GM19395 (cell line): Measurements from ENCODE around the gene CATSPER3.

Experiments
- ATAC-seq: cut with Tn5 transposase; IDR thresholded peaks from one replicate; pipeline ENCODE4 v1.9.1; 2021; ENCODE audit warnings: mild to moderate bottlenecking, moderate library complexity; ENCODE audit not compliant: unreplicated experiment

CATSPER3 gene

DNA sequence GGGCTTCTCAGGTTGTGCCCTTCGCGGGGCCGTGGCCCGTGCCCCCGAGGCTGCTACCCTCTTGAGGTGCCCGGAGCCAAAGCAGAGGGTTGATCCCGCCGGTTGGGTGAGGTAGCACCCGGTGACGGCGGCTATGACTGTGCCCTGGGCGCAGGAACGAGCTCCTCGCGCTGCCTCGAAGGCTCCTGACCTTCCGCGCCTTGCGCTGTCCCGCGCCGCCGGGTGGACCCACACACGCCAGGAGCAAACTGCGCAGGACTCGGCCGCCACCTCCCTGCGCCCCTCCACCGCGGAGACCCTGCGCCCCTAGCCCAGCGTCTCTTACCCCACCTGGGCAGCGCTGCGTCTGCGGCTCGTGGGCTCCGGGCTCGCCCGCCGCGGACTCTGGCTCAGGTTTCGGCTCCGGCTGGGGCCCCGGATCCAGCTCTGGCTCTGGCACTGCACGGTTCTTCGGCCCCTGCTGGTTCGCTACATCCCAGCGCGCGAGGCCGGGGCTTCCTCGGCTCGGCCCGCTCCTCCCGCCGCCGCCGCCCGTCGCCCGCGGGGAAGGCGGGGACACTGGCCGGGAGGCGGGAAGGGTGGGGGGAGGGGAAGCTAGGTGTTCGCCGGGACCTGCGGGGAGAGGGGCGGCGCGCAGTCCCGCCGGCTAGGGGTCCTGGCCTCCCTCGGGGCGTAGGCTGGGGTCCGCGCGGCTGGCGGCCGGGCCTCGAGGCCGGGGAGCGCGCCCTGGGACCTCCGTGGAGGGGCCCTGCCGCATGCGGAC, 71.7 kb downstream of the CATSPER3 start:
- no peak for ATAC-seq

- ATAC-seq, result no peak
Observed at GRCh38 chr5:135040034-135040332, 72.3 kb downstream of the CATSPER3 start.

- no peak for ATAC-seq
Observed at GRCh38 chr5:135040333-135041144, 72.8 kb downstream of the CATSPER3 start.

GRCh38 chr5:135041145-135041587, 73.5 kb downstream of the CATSPER3 start:
- ATAC-seq, result no peak

DNA sequence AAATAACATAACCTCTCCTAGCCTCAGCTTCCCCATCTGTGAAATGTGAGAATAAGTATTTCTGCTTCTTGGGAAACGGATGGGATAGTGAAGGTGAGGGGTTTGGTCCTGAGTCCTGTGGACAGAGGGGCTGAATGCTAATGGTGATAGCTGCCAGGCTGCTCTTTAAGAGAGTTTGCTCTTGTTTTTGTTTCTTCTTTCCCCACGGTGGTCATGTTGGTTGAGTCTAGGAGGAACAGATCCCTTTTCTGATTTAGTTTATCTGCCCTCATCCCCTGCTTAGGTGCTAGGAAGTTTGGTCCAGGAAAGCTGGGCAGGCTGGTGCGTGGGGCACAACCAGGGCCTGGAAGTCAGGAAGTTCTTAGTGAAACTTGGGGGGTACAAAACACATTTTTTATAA, 74.0 kb downstream of the CATSPER3 start:
- ATAC-seq, result no peak

DNA sequence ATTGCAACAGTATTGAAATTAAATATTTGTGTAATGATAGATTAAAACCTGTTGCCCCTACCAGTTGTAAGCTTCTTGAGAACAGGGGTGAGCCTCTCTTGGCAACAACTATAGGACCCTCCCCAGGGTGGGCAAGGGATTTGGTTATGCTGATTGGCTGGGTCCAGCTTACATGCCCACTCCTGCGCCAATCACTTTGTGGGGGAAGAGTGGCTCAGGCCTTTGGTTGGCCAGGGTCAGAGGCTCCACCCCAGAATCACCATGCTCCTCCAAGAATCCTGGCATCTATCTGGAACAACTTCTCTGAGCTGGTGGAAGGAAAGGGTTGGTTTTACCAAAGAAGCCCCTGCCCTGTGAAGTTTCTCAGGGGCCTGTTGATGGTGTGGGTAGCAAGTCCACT, 74.9 kb downstream of the CATSPER3 start:
- no peak for ATAC-seq

- no peak for ATAC-seq
Observed at GRCh38 chr5:135045488-135045887, 77.8 kb downstream of the CATSPER3 start.

DNA sequence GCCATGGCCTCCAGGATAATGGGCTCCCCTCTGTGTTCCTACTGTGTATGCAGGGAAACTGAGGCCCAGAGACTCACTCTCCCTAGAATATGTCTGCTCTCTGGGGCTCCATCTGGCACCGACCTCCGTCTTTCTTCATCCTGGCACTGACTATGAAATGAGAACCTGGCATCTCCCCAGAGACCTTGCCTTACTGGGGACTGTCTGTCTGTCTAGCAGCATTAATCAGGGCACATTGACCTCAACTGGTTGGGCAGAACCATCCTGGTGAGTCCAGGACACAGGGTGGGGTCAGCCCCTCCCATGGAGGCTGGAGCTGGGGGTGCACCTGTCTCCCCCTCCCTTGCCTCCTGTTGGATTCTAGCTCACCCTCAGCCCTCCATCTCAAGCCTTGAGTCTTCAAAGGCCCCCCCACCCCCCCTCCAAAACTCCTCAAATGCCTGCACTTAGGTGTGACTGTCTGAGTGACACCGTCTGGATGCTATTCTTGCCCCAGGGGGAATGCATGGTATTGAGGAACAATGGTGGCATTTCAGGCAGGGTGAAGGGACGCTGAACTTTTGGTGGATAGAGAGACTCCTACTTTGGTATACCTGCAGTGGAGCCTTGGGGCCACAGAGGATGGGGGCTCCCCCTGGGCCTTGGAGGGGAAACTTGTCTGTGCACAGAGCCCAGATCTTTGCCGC, 79.1 kb downstream of the CATSPER3 start:
- ATAC-seq, result no peak

- ATAC-seq, result no peak
Observed at GRCh38 chr5:135047347-135047695, 79.6 kb downstream of the CATSPER3 start.

- no peak for ATAC-seq
Observed at GRCh38 chr5:135048286-135048685, 80.6 kb downstream of the CATSPER3 start.

- ATAC-seq, result no peak
Observed at GRCh38 chr5:135048930-135049329, 81.2 kb downstream of the CATSPER3 start.

DNA sequence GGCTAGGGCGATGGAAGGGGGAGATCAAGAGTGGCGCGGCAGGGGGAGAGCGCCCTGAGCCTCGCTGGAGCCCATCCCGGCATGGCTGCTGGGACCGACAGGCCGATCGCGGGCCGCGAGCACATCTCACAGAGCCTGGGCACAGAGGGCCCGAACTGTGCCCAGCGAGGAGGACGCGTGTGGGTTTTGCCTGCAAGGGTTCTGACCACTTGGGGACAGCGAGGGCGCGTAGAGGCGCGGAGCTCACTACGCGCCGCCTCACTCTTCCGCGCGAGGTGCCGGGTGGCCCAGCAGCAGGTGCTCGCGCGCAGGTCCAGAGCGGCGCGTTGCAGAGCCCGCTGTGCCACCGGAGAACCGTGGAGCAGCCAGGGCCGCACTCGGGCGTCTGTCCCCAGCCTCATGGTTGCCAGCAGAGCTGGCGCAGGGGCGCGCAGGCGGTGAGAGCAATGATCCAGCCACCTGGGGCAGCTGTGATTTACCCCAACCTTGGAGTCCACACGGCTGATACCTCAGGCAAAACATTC, 82.6 kb downstream of the CATSPER3 start:
- ATAC-seq, result no peak

DNA sequence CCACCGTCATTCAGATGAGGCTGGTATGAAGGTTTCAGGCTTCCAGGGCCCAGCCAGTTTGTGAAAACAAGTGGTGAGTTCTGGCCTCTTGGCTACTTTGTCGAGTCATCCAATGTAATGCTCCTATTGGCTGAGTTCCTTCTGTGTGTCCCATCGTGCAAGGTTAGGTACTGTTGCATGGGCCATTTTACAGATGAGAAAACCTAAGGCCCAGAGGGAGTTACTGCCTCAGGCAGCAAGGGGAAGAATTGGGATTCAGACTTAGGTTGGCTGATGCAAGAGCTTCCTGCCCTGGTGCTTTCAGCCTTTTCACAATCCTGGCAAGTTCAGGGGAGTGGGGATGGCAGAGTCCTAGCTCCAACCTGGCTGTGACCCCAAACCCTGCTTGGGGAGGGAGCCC, 83.7 kb downstream of the CATSPER3 start:
- ATAC-seq, result no peak

DNA sequence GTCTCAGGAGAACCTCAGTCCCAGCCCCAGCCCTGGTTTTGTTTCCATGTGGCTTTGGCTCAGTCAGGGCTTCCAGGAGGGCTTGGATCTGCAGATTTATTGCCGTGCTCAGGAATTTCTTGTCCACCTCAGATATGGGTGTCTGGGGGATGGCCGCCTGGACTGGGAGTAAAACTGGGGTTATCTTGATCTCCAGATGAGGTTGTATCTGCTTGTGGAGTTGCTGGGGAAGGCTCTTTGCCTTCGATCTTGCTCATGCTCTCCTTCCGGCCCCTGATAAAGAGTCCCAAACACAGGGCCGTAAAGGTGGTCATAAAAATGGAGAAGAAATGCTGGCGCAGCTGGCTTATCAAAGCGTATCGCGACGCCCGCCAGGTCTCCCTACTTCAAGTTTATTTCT, 84.2 kb downstream of the CATSPER3 start:
- ATAC-seq, result no peak

DNA sequence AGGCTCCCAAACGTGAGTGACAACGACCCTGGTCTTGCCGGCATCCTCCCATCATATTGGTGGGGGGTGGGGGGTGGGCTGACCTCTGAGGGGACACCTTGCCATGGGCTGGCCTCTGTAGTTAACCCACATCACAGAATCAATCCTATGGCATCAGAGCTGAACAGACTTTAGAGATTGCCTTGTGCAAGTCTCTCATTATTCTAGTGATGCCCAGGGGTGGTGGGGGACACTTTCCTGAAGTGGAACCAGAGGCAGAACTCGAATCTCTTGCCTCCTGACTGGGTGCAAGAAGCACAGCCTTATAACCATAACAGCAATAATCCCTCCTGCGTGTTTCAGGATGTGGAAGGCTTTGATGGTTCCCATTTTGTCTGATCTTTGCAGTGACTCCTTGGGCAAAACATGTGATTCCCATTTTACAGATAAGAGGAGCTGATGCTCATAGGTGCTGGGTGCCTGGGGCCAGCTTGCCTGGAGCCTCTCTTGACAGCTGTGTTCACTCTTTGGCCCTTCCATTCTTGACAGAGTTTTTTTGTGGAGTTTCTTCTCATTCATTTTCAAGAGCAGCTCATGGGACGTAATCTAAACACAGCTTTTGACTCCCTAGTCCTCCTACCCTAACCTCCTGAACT, 84.9 kb downstream of the CATSPER3 start:
- ATAC-seq, result no peak

GRCh38 chr5:135053278-135053677, 85.6 kb downstream of the CATSPER3 start:
- ATAC-seq, result peak; percentile 87

- ATAC-seq, result no peak
Observed at GRCh38 chr5:135053989-135054388, 86.3 kb downstream of the CATSPER3 start.

- ATAC-seq, result no peak
Observed at GRCh38 chr5:135054546-135054945, 86.8 kb downstream of the CATSPER3 start.

DNA sequence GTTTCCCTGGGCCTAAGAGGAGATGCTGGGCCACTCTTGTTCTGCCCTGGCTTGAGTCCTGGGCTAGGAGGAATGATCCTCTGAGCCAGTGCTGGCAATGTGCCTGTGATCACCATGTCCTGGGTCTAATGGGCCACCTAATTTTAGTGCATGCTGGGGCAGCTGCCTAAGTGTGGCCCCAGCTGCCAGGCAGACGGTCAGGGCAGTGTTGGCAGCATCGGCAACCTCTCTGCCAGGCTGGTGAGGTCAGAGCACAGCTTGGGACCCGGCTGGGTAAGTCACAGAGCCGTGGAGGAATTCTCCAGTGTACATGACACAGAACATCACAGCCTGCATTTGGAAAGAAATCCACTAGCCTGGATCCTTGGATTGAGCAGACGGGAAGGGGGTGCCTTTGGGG, 87.7 kb downstream of the CATSPER3 start:
- no peak for ATAC-seq

DNA sequence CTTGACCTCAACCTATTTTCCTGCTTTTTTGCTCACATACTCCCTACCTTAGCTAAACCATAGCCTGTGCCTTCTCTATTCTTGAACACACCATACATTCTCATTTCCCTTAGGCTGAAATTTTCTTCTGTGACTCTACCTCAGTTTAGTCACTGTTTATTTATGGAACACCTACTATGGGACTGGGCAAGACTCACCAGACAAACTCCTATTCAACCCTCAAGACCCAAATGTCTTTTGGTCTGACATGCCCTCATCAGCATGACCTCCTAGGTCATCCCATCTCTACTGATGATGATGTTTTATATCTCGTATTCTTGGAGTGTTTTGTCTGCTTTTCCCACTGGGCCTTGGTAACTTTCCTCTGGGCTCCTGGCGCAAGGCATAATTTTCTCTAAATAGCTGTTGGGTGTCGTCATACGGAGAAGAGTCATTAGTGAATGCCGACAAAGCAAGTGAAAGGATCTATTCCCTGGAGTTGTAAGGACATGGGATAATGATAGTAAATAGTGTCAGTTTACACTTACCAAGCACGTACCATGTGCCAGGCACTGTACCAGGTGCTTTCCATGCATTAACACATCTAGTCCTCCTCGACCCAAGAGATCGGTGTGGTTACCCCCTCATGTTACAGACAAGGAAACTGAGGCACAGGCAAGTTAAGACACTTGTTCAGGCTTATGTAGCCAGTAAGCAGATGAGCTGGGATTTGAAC, 88.8 kb downstream of the CATSPER3 start:
- no peak for ATAC-seq

DNA sequence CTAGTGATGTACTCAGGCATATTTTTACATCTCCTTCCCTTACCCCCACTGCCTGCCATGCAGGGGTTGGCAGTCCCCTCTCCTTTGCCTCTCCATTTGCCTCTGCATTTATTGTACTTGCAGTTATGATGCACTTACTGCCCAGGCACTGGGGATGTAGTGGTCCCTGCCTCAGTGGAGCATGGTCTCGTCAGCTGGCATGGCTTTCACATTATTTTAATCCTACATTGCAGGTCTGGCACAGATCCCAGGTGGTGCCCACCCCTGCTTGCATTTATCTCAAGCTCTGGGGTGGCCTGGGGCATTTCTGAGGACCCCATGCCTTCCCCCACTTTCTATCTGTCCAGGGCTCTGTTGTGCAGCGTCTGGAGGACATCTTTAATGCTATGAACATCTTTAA, 89.5 kb downstream of the CATSPER3 start:
- ATAC-seq, result no peak
